Fibroblast of lung (primary cell): ENCODE measurements around the gene CSNK2A1. TPM values are rescaled to one million over a fixed set of nuclear protein-coding genes. Genes with fewer than 3 reads are reported as not detected.
"Not testable (repeated sequence)": the region's sequence is repeated elsewhere in the genome, so short reads cannot be mapped to it uniquely, and the experiment has no call there.

Source experiments
- DNase-seq, 2 donors: peaks; one replicate each; pipeline versions ENCODE4 v3.0.0 to v3.0.0-alpha.2; 2010; ENCODE audit warnings: low read depth in 2 of 2
- H2AFZ ChIP-seq: 2 replicates; pipeline ENCODE4 v1.5.1; 2012; ENCODE audit warnings: low read length, control low read depth, inconsistent platforms
- H3K27ac ChIP-seq: 2 replicates; pipeline ENCODE4 v1.5.1; 2011; ENCODE audit warnings: low read length, control low read depth; ENCODE audit not compliant: insufficient read depth
- H3K27me3 ChIP-seq: 2 replicates; pipeline ENCODE4 v1.5.1; 2011; ENCODE audit warnings: mild to moderate bottlenecking, low read length; ENCODE audit not compliant: control insufficient read depth, insufficient read depth
- H3K36me3 ChIP-seq: 2 replicates; pipeline ENCODE4 v1.5.1; 2011; ENCODE audit warnings: low read length; ENCODE audit not compliant: control insufficient read depth, insufficient read depth
- H3K4me1 ChIP-seq: 2 replicates; pipeline ENCODE4 v1.5.1; 2011; ENCODE audit warnings: low read length; ENCODE audit not compliant: control insufficient read depth, insufficient read depth; ENCODE audit errors: extremely low read depth
- H3K4me2 ChIP-seq: 2 replicates; pipeline ENCODE4 v1.5.1; 2011; ENCODE audit warnings: low read length, control low read depth; ENCODE audit not compliant: insufficient read depth; ENCODE audit errors: extremely low read depth
- H3K4me3 ChIP-seq, 4 experiments: fragments of 200-600 bp in 1 of 4; sonication (generic) in 1 of 4; replicated peaks in 1 of 4; 2 replicates each; pipeline ENCODE4 v1.5.1; 2011 to 2016; ENCODE audit warnings: low read length in 4 of 4, low read depth in 3 of 4, mild to moderate bottlenecking in 3 of 4, control low read depth in 2 of 4, inconsistent platforms in 1 of 4, mixed read lengths in 1 of 4; ENCODE audit not compliant: insufficient read depth in 1 of 4; ENCODE audit errors: control extremely low read depth in 1 of 4
- H3K79me2 ChIP-seq: 2 replicates; pipeline ENCODE4 v1.5.1; 2012; ENCODE audit warnings: mild to moderate bottlenecking, low read length, inconsistent platforms; ENCODE audit not compliant: control insufficient read depth, insufficient read depth
- H3K9ac ChIP-seq: 2 replicates; pipeline ENCODE4 v1.5.1; 2011; ENCODE audit warnings: mild to moderate bottlenecking, low read length, control low read depth; ENCODE audit not compliant: insufficient read depth
- H3K9me3 ChIP-seq: 2 replicates; pipeline ENCODE4 v1.5.1; 2012; ENCODE audit warnings: low read depth, low read length; ENCODE audit not compliant: control insufficient read depth, insufficient read depth
- H4K20me1 ChIP-seq: 2 replicates; pipeline ENCODE4 v1.5.1; 2011; ENCODE audit warnings: low read length; ENCODE audit not compliant: control insufficient read depth, insufficient read depth; ENCODE audit errors: extremely low read depth
- EZH2 ChIP-seq: IDR thresholded peaks from 2 replicates; pipeline ENCODE4 v1.5.1; 2012; ENCODE audit warnings: low read length, control low read depth, mild to moderate bottlenecking; ENCODE audit errors: missing control alignments
- polyA plus RNA-seq, 2 donors: library from polyadenylated mRNA; depleted of rRNA in 1 of 2; stranded (reverse) in 1 of 2; unstranded in 1 of 2; fragments of >200 nt; gene quantifications; 2 replicates each; pipeline ENCODE4 v1.2.1, GENCODE V29; 2011 to 2012; ENCODE audit warnings: missing spikeins in 1 of 2
- total RNA-seq: library from RNA; depleted of rRNA; stranded (reverse); fragments of >200 nt; gene quantifications from 2 replicates; pipeline ENCODE4 v1.2.1, GENCODE V29; 2014
- TF ChIP-seq, protein P1 (sequence below), 2 donors: IDR thresholded peaks in 1 of 2; conservative IDR thresholded peaks in 1 of 2; 1 replicate in 1 of 2; 2 replicates in 1 of 2; pipeline ENCODE4 v1.5.1; 2011 to 2012; ENCODE audit warnings: low read length in 2 of 2, control low read depth in 1 of 2, inconsistent platforms in 1 of 2, low read depth in 1 of 2, mild to moderate bottlenecking in 1 of 2

Gene CSNK2A1
- total and polyA plus RNA-seq, 2 donors (not counting 1 experiment from before 2014, with no cell fraction given): 120 to 124 TPM

DNA sequence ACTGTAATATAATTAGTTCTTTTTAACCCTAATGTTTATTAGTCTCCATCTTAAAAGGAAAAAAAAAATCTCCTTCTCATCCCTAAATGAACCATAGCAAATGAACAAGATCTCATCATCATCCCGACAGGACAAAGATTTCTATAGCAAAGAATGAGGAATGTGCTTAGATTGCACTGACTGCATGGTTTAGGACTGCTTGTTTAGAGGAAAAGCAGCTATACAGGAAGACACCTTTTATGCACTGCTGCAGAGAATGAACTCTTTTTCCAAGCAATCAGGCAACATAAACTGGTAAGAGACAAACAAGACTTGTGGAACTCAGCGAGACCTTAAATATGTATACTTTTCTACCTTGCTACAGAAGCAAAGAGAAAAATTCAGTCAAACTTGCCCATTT, 26.8 kb downstream of the CSNK2A1 start:
- Histone ChIP-seq H3K4me2 (no peak overlapping the region), H3K79me2 (peaks cover 81% of the 10 kb centered on the region), H3K9me3 (no peaks in the 10 kb centered on the region), H3K27me3 (no peaks in the 10 kb centered on the region), H3K27ac (no peak overlapping the region), H3K4me3 (no peak overlapping the region), H3K36me3 (no peaks in the 10 kb centered on the region), H4K20me1 (peaks cover 9% of the 10 kb centered on the region), H3K4me1 (no peaks in the 10 kb centered on the region), H2AFZ (no peak overlapping the region), H3K9ac (no peak overlapping the region)
- TF ChIP-seq, protein P1, sequence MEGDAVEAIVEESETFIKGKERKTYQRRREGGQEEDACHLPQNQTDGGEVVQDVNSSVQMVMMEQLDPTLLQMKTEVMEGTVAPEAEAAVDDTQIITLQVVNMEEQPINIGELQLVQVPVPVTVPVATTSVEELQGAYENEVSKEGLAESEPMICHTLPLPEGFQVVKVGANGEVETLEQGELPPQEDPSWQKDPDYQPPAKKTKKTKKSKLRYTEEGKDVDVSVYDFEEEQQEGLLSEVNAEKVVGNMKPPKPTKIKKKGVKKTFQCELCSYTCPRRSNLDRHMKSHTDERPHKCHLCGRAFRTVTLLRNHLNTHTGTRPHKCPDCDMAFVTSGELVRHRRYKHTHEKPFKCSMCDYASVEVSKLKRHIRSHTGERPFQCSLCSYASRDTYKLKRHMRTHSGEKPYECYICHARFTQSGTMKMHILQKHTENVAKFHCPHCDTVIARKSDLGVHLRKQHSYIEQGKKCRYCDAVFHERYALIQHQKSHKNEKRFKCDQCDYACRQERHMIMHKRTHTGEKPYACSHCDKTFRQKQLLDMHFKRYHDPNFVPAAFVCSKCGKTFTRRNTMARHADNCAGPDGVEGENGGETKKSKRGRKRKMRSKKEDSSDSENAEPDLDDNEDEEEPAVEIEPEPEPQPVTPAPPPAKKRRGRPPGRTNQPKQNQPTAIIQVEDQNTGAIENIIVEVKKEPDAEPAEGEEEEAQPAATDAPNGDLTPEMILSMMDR (conservative IDR thresholded peaks at IDR 0.05 in 1 of 2, IDR thresholded peaks at IDR 0.05 in 1 of 2; ENCODE audit: low read depth in 1 of 2, low read length in 2 of 2): no peak
- TF ChIP-seq EZH2: no peak
- peak in 1 of 2 donors; percentile 13 for DNase-seq

DNA sequence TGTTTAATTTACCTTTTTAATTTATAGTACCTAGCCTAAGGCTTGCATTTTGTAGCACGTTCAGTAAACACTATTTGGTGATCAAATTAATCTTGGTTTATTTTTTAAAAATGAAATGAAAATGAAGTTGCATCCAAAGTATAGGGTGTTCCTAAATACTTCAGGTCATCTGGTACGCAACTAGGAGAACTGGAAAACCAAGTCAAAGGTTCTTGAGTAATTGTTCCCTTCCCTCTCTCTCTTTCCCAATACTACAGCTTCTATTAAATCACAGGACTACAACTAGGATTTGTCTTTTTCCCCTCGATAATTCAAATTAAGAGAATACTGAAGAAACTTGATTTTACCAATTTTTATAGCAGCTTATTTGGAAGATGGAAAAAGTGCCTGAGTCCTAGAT, 27.9 kb downstream of the CSNK2A1 start:
- Histone ChIP-seq H4K20me1 (peaks cover 9% of the 10 kb centered on the region), H3K4me3 (no peak overlapping the region), H3K27ac (no peak overlapping the region), H3K9ac (no peak overlapping the region), H3K36me3 (no peaks in the 10 kb centered on the region), H3K9me3 (no peaks in the 10 kb centered on the region), H3K27me3 (no peaks in the 10 kb centered on the region), H3K79me2 (peaks cover 77% of the 10 kb centered on the region), H3K4me2 (no peak overlapping the region), H2AFZ (no peak overlapping the region), H3K4me1 (no peaks in the 10 kb centered on the region)
- TF ChIP-seq, protein P1 (conservative IDR thresholded peaks at IDR 0.05 in 1 of 2, IDR thresholded peaks at IDR 0.05 in 1 of 2; ENCODE audit: low read depth in 1 of 2, low read length in 2 of 2): no peak
- no peak for DNase-seq

DNA sequence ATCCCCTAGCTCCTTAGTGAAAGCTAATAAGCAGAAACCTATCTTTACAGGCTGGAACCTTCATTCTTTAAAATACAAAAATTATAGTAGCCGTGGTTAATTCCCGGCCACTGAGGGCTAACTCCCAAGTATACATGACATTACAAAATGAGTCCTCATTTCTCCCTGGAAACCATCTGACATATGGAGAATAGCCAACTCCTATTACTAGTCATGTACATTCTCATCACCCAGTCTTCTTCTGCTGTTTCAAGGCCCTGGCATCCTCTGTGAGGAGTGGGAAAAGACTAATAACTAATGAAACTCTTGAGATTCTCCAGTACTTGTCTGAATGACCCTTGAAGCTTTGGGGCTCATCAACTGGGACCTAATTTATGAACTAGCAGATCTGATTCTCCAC, 30.2 kb downstream of the CSNK2A1 start:
- H2AFZ ChIP-seq: no peak overlapping the region
- peak; percentile 29 for DNase-seq
- no peak for TF ChIP-seq EZH2
- TF ChIP-seq, protein P1 (conservative IDR thresholded peaks at IDR 0.05 in 1 of 2, IDR thresholded peaks at IDR 0.05 in 1 of 2; ENCODE audit: low read depth in 1 of 2, low read length in 2 of 2): no peak
- H3K27ac ChIP-seq: no peak overlapping the region
- peaks cover 9% of the 10 kb centered on the region for H4K20me1 ChIP-seq
- H3K79me2 ChIP-seq: peaks cover 82% of the 10 kb centered on the region
- H3K4me1 ChIP-seq: no peaks in the 10 kb centered on the region
- no peaks in the 10 kb centered on the region for H3K9me3 ChIP-seq
- no peak overlapping the region for H3K4me2 ChIP-seq
- no peak overlapping the region for H3K9ac ChIP-seq
- no peak overlapping the region for H3K4me3 ChIP-seq
- peaks cover 2% of the 10 kb centered on the region for H3K36me3 ChIP-seq
- no peaks in the 10 kb centered on the region for H3K27me3 ChIP-seq

DNA sequence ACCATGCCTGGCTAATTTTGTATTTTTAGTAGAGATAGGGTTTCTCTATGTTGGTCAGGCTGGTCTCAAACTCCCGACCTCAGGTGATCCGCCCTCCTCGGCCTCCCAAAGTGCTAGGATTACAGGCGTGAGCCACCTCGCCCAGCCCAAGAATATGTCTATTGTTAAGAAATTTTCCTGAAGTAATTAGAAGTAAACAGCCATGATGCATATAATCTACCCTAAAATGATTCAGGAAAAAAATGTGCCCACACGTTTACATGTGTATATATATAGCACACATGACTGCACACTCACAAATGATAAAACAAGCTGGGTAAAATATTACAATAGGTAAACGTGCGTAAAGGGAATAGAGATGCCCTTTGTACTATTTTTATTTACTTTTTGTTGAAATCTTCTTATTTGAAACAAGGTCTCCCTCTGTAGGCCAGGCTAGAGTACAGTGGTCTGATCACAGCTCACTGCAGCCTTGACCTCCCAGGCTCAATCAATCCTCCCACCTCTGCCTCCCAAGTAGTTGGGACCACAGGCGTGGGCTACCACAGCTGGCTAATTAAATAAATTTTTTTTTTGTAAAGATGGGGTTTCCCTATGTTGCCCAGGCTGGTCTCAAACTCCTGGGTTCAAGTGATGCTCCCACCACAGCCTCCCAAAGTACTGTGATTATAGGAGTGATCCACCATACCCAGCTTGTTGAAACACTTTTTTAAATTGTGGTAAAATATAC, 33.1 kb downstream of the CSNK2A1 start:
- DNase-seq, H3K4me3 ChIP-seq, H3K4me2 ChIP-seq, H3K9ac ChIP-seq, H3K4me1 ChIP-seq, H3K9me3 ChIP-seq, H4K20me1 ChIP-seq, H2AFZ ChIP-seq, H3K36me3 ChIP-seq, H3K27me3 ChIP-seq, H3K27ac ChIP-seq: not testable (repeated sequence)
- peaks cover 71% of the 10 kb centered on the region for H3K79me2 ChIP-seq

DNA sequence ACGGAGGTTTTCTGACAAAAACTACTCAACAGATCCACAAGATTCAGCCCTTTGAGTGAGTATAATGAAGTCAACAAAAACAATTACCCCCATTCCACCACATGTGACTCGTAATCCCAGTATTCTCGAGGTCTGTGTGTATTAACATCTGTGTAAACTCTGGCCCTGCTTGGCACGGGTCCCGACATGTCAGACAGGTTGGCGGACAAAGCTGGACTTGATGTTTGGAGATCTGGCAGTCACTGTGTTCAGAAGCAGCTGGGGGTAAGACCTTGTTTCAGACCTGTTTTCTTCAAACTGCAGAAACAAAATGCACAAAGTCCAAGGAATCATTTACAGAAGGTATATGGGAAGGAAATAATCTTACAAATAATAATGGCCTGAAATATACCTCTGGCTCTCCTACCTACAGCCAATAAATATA, 35.2 kb downstream of the CSNK2A1 start:
- H3K27ac ChIP-seq, H3K27me3 ChIP-seq, H3K4me1 ChIP-seq, H3K4me2 ChIP-seq, H2AFZ ChIP-seq, H3K36me3 ChIP-seq, H3K4me3 ChIP-seq, H3K9ac ChIP-seq, H4K20me1 ChIP-seq, H3K9me3 ChIP-seq: not testable (repeated sequence)
- peaks cover 52% of the 10 kb centered on the region for H3K79me2 ChIP-seq
- peak in 1 of 2 donors; percentile 6 for DNase-seq
